DMS79 (cell line): ENCODE measurements around the gene NCOR1.
"Not testable (repeated sequence)": the region's sequence is repeated elsewhere in the genome, so short reads cannot be mapped to it uniquely, and the experiment has no call there.

Source experiments
- DNase-seq: peaks from one replicate; lab custom pipeline; 2025; lab: John Stamatoyannopoulos, UW

Gene NCOR1

GRCh38 chr17:16148596-16148995 lies 66.7 kb downstream of the NCOR1 start:
- no peak for DNase-seq

DNA sequence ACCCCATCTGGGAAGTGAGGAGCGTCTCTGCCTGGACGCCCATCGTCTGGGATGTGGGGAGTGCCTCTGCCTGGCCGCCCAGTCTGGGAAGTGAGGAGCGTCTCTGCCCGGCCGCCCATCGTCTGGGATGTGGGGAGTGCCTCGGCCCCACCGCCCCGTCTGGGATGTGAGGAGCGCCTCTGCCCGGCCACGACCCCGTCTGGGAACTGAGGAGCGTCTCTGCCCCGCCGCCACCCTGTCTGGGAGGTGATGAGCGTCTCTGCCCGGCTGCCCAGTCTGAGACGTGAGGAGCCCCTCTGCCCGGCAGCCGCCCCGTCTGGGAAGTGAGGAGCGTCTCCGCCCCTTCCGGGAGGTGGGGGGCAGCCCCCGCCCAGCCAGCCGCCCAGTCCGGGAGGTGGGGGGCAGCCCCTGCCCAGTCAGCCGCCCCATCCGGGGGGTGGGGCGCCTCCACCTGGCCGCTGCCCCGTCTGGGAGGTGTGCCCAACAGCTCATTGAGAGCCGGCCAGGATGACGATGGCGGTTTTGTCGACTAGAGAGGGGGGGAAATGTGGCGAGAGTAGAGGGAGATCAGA lies 69.9 kb downstream of the NCOR1 start:
- not testable (repeated sequence) for DNase-seq

GRCh38 chr17:16141685-16142084 lies 73.6 kb downstream of the NCOR1 start:
- DNase-seq, result no peak

- DNase-seq, result no peak
Measured at GRCh38 chr17:16140854-16141253, 74.5 kb downstream of the NCOR1 start.

DNA sequence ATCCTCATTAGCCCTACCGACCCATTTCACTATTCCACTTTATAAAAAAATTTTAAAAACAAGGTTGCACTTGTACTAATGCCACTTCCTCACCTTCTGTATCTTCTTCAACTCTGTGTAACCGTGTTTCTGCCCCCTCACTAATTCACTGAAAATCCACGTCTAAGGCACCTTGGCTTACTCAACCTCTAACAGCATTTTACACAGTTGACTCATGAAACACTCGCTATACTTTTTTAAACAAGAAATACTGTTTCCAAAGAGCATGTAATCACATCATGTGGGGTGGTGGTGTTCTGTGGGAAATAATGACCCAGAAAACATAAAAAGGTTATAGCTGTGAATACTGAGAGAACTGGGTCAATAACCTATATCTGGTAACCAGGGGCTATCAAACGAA lies 79.9 kb downstream of the NCOR1 start:
- DNase-seq, result no peak

DNA sequence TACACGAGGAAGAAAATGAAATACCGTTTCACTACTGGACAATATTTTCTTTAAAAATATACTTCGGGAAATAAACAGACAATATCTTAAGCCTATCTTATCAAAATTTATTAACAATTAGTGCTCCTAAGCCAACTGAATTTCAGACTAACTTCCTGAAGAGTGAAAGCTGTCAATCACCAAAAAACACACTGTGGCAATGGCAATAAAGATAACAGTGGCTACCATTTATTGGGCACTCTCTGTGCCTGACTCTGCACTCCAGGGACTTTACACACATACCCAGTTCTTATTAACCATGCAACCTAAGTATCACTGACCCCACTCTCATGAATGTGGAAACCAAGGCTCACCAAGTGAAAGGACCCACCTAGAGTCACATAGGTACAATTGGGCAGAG lies 83.7 kb downstream of the NCOR1 start:
- no peak for DNase-seq

DNA sequence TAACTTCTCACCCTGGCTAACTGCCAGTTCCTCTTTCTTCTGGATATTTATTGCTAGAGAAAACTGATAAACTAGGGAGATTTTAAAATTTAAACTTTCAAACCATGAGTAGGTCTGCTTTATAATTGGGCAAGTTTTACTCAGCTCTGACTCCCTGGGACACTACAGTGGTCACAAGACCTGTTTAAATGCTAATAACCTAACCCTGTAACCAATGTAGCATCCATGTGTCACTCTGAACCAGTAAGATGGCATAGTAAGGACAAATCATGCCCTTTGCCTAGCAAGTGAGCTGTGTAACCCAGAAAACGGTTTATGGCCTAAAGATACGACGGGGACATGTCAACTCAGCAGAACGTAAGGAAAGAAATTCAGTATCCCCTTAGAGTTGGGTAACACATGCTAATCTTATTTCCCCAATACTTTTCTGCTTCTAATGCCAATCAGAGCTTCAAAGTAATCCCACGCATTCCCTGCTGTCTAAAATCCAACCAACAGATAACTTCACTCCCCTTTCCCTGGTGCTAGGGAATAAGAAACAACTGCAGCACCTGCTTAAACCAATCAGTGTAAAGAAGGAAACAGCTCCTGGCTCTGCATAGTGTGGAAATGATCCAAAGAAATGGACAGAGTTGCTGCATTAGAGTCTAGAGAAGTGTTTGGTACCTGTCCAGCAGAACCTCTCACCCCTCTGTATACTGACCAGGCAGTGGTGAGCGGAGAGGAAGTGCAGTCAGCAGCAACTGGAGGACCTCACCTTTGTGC lies 85.7 kb downstream of the NCOR1 start:
- DNase-seq, result no peak

DNA sequence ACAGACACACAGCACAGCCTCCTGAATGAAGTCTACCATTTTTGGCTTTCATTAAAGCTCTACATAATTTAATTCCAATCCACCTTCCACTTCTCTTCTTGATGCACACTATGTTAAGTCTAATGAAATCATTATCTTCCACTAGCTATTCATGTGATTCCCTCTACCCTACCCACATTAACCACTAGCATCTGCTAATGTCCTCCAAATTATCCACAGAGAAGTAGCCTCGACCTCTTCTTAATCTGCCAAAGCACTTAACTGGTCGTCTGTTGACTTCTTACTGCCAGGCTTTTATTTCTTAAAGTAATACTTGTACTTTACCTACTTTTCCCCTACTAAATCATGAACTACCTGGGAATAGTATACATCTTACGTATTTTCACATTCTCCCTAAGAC lies 91.8 kb downstream of the NCOR1 start:
- no peak for DNase-seq

DNA sequence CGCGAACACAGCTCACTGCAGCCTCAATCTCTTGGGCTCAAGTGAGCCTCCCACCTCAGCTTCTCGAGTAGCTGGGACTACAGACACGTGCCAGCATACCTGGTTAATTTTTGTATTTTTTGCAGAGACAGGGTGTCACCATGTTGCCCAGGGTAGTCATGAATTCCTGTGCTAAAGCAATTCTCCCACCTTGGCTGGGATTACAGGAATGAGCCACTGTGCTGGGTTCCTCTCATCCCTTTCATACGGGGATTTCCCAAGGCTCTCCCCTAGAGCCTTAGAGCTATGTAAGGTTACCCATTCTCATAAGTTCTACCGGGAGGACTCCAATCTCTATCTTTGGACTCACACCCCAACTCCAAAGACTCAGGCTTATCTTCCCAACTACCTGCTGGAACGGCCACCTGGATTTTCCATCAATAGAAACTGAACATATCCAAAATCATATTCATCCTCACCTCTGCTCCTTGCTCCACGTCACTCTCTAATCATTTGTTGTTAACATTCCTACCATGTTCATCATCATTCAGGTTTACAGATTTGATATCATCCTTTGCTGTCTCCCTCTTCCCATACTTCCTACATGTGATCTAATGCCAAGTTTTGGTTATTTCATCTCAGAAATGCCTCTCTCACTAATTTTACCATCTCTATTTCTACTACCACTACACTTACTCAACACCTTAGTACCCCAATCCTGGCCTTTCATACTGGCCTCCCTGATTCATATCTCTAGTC lies 92.5 kb downstream of the NCOR1 start:
- no peak for DNase-seq

DNA sequence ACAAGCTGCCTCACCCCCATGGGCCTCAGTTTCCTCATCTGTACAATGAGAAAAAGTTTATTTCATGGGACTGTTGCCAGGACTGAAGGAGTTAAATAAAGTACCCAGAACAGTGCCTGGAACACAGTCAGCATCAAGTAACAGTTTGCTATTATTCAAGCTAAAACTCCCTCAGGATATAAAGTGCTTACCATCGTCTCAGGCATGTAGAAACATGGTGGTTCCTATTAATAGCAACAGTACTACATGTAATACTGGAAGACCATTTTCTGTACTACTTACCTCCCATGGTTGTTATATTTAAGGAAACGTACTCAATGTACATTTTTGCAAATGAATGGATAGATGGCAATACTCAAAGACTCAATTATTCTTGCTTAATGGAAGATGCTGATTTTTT lies 93.4 kb downstream of the NCOR1 start:
- no peak for DNase-seq

- no peak for DNase-seq
Measured at GRCh38 chr17:16120937-16121336, 94.4 kb downstream of the NCOR1 start.

GRCh38 chr17:16117149-16117548 lies 98.2 kb downstream of the NCOR1 start:
- DNase-seq, result no peak

DNA sequence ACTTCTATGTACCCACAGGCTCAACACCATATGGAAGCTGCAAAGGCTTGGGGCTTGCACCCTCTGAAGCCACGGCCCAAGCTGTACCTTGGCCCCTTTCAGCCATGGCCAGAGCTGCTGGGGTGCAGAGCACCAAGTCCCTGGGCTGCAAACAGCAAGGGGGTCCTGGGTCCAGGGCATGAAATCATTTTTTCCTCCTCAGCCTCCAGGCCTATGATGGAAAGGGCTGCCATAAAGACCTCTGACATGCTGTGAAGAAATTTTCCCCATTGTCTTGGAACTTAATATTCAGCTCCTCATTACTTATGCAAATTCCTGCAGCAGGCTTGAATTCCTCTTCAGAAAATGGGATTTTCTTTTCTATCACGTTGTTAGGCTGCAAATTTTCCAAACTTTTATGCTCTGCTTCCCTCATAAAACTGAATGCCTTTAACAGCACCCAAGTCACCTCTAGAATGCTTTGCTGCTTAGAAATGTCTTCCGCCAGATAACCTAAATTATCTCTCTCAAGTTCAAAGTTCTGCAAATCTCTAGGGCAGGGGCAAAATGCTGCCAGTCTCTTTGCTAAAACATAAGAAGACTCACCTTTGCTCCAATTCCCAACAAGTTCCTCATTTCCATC lies 100.1 kb downstream of the NCOR1 start:
- DNase-seq, result not testable (repeated sequence)

GRCh38 chr17:16108871-16109270 lies 106.5 kb downstream of the NCOR1 start:
- DNase-seq, result no peak

DNA sequence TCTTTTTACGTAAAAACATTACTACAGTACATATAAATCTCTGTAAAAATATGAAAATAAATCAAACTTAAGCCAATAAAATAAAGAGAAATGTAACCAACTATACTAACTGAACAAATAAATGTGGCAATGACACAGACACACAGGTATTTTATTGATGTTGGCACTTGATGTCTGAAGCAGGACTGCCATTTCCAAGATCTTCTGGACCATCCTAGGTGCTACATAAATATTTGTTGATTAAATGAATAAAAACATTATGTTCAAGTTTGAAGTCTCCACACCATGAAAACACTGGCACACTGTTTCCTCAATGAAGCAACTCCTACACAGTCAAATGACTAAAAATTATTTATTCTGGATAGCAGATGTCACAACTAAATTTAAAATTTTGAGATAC lies 106.9 kb downstream of the NCOR1 start:
- no peak for DNase-seq

GRCh38 chr17:16107165-16107770 lies 108.1 kb downstream of the NCOR1 start:
- DNase-seq, result no peak

DNA sequence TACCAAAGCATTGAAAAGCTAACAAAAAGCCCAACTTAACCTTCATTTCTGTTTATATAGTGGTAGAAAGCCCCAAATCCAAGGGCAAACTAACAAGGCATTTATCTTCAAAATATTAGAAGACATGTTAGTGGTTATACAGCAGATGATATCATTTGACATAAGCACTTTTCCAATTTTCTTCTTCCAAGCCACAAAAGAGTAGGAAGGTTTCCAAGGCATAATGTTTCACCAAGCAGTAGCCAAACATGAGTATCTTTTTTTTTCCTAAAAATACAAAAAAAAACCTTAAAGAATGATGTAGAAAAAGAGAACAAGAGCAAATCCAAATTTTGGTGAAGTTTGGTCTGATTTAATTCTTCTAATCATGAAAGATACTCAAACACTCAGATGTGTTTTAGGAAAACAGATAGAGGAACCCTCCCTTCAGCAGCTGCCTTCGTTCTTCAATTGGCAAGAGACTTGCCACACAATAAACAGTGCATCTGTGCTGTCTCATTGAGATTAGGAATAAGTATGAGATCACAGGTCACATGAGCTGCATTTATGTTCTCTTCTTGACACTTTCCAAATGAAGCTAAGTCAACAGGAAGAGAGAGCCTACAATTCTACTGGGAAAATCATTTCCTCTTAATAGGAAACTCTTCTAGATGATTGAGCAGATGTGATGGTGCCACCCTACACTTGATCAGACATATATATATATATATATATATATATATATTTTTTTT lies 109.0 kb downstream of the NCOR1 start:
- no peak for DNase-seq

- no peak for DNase-seq
Measured at GRCh38 chr17:16104189-16104588, 111.1 kb downstream of the NCOR1 start.

DNA sequence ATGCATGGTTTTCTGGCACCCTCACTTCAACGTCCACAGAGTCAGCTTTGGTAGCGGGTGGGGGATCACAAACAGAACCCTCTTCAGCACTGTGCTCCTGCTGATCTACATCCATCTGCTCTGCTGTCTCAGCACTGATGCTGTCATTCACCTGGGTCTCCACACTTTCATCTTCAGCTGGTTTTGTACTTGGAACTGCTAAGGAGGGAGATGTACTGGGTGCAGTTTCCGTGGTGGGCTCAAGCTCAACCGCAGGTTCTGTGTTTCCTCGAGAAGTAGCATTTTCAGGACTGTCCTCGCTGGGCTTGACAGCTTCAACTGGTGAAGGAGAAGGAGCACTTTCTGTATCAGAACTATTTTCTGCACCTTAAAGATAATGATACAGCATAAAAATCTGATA lies 113.9 kb downstream of the NCOR1 start:
- no peak for DNase-seq

- DNase-seq, result no peak
Measured at GRCh38 chr17:16100737-16101400, 114.5 kb downstream of the NCOR1 start.

DNA sequence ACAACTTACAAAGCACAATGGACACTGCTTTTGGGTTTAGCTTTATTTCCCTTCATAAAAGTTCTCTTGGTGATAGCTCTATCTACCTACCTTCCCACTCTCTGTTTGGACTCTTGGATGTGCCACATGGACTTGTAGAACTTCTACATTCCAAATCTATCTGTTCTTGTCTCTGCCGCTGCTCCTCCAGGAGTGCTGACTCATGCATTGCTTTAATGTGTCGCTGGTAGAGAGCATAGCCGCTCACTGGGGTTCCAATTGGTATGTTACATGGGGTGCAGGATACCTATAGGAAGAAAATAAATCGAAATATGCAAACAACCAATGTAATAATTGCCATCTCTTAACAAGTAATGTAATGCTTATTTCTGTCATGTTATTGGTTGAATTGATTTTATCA lies 123.6 kb downstream of the NCOR1 start:
- DNase-seq, result no peak
